ENCODE data around the gene C2orf15. TPM values are rescaled to one million over a fixed set of nuclear protein-coding genes. Genes with fewer than 3 reads are reported as not detected.
"Not testable (repeated sequence)": the region's sequence is repeated elsewhere in the genome, so short reads cannot be mapped to it uniquely, and the experiment has no call there.

Gene C2orf15
- polyA plus RNA-seq, 1 experiment, result 0.14 TPM

GRCh38 chr2:99111236-99111635 lies 30.3 kb upstream of the C2orf15 start:
- no peak for DNase-seq (ENCODE audit: low read depth, low spot score)
- ChIA-PET POLR2A (no interaction called here), CTCF (no interaction called here)
- Histone ChIP-seq H3K27me3 (ENCODE audit: control insufficient read depth, insufficient read depth, low read length) (peaks cover 2% of the 10 kb centered on the region), H3K4me3 (ENCODE audit: low read depth, low read length) (no peak overlapping the region), H3K9me3 (ENCODE audit: control insufficient read depth, insufficient read depth, low read length) (no peaks in the 10 kb centered on the region), H3K27ac (ENCODE audit: low read depth, low read length) (no peak overlapping the region)
- TF ChIP-seq, protein P1, sequence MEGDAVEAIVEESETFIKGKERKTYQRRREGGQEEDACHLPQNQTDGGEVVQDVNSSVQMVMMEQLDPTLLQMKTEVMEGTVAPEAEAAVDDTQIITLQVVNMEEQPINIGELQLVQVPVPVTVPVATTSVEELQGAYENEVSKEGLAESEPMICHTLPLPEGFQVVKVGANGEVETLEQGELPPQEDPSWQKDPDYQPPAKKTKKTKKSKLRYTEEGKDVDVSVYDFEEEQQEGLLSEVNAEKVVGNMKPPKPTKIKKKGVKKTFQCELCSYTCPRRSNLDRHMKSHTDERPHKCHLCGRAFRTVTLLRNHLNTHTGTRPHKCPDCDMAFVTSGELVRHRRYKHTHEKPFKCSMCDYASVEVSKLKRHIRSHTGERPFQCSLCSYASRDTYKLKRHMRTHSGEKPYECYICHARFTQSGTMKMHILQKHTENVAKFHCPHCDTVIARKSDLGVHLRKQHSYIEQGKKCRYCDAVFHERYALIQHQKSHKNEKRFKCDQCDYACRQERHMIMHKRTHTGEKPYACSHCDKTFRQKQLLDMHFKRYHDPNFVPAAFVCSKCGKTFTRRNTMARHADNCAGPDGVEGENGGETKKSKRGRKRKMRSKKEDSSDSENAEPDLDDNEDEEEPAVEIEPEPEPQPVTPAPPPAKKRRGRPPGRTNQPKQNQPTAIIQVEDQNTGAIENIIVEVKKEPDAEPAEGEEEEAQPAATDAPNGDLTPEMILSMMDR (IDR thresholded peaks at IDR 0.05; ENCODE audit: low read depth, low read length), result no peak

DNA sequence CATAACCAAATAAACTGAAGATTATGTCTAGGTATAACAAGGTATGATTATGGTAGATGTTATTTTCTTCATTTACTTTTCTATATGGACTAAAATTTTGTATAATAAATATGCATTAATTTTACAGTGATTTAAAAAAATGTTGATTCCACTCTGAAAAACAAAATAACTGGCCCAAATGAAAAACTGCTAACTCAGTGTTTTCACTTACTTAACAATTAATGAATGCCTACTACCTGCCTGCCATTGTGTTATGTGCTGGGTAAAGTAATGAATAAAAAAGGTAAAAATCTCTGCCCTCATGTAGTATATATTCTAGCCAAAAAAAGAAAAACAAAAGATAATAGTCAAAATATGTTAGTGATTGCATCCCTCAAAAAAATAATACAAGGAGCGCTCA lies 29.6 kb upstream of the C2orf15 start:
- ChIA-PET CTCF (no interaction called here), POLR2A (no interaction called here)
- H3K9me3 ChIP-seq (ENCODE audit: control insufficient read depth, insufficient read depth, low read length), result no peaks in the 10 kb centered on the region
- TF ChIP-seq, protein P1 (IDR thresholded peaks at IDR 0.05; ENCODE audit: low read depth, low read length), result no peak
- H3K27me3 ChIP-seq (ENCODE audit: control insufficient read depth, insufficient read depth, low read length), result peaks cover 2% of the 10 kb centered on the region
- H3K27ac ChIP-seq (ENCODE audit: low read depth, low read length), result no peak overlapping the region
- no peak overlapping the region for H3K4me3 ChIP-seq (ENCODE audit: low read depth, low read length)
- no peak for DNase-seq (ENCODE audit: low read depth, low spot score)

GRCh38 chr2:99112617-99113016 lies 28.9 kb upstream of the C2orf15 start:
- Histone ChIP-seq H3K27me3 (ENCODE audit: control insufficient read depth, insufficient read depth, low read length) (peaks cover 2% of the 10 kb centered on the region), H3K27ac (ENCODE audit: low read depth, low read length) (no peak overlapping the region), H3K4me3 (ENCODE audit: low read depth, low read length) (no peak overlapping the region), H3K9me3 (ENCODE audit: control insufficient read depth, insufficient read depth, low read length) (no peaks in the 10 kb centered on the region)
- no peak for DNase-seq (ENCODE audit: low read depth, low spot score)
- TF ChIP-seq, protein P1 (IDR thresholded peaks at IDR 0.05; ENCODE audit: low read depth, low read length), result no peak
- POLR2A ChIA-PET, result no interaction called here
- CTCF ChIA-PET, result no interaction called here

DNA sequence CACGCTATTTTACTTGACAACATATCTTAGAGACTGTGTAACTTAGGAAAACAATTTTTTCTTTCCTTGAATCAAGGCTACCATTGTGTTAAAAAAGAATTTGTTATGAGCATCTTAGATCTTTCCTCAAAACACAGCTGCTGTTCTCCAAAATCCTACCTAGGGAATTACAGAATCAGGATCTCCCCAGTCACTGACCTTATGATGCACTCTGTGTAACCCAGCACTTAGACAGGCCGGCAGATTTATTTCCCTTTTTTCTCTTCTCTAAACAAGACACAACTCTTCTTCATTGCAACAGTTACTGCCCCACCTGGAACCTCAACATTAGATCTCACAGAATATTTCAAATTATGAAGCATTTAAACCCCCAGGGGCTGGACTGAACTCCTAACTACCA lies 13.5 kb upstream of the C2orf15 start:
- DNase-seq (ENCODE audit: low read depth, low spot score), result no peak
- CTCF ChIA-PET, result no interaction called here
- POLR2A ChIA-PET, result no interaction called here
- Histone ChIP-seq H3K27me3 (ENCODE audit: control insufficient read depth, insufficient read depth, low read length) (no peaks in the 10 kb centered on the region), H3K9me3 (ENCODE audit: control insufficient read depth, insufficient read depth, low read length) (no peaks in the 10 kb centered on the region), H3K4me3 (ENCODE audit: low read depth, low read length) (no peak overlapping the region), H3K27ac (ENCODE audit: low read depth, low read length) (no peak overlapping the region)
- TF ChIP-seq, protein P1 (IDR thresholded peaks at IDR 0.05; ENCODE audit: low read depth, low read length), result no peak

- CTCF ChIA-PET, result interaction anchor here (1.5 kb wide), 1 partner anchor 486 kb away, joined by 3 read pairs; no protein-coding TSS in a partner anchor
- H3K27me3 ChIP-seq (ENCODE audit: control insufficient read depth, insufficient read depth, low read length); H3K9me3 ChIP-seq (ENCODE audit: control insufficient read depth, insufficient read depth, low read length); H3K4me3 ChIP-seq (ENCODE audit: low read depth, low read length); H3K27ac ChIP-seq (ENCODE audit: low read depth, low read length); DNase-seq (ENCODE audit: low read depth, low spot score); POLR2A ChIA-PET: not testable (repeated sequence)
Measured at GRCh38 chr2:99135044-99135556, 6.4 kb upstream of the C2orf15 start.

- Histone ChIP-seq H3K4me3 (ENCODE audit: low read depth, low read length) (no peak overlapping the region), H3K27ac (ENCODE audit: low read depth, low read length) (no peak overlapping the region), H3K9me3 (ENCODE audit: control insufficient read depth, insufficient read depth, low read length) (no peaks in the 10 kb centered on the region; the same call in 1 of the 2 replicates), H3K27me3 (ENCODE audit: control insufficient read depth, insufficient read depth, low read length) (peaks cover 5% of the 10 kb centered on the region)
- ChIA-PET CTCF (no interaction called here), POLR2A (interaction anchor here (0.6 kb wide), 1 partner anchor 460 kb away, joined by 6 read pairs; no protein-coding TSS in a partner anchor)
- no peak for DNase-seq (ENCODE audit: low read depth, low spot score)
- TF ChIP-seq, protein P1 (IDR thresholded peaks at IDR 0.05; ENCODE audit: low read depth, low read length), result no peak
Measured at GRCh38 chr2:99139003-99139402, 2.5 kb upstream of the C2orf15 start.

Measured in AG04450 (cell line).